Ascending aorta (tissue), 2 donors: ENCODE measurements around the gene MBNL2. TPM values are rescaled to one million over a fixed set of nuclear protein-coding genes. Genes with fewer than 3 reads are reported as not detected.

Source experiments
- DNase-seq, 2 donors: peaks; one replicate each; pipeline ENCODE4 v3.0.0-alpha.2; 2019; ENCODE audit warnings: low spot score in 2 of 2
- H3K27ac ChIP-seq, 2 donors: fragments of 200-600 bp; sonication (generic); one replicate each; pipeline ENCODE4 v1.5.1; 2016 to 2017; ENCODE audit warnings: mild to moderate bottlenecking in 1 of 2
- H3K27me3 ChIP-seq: fragments of 200-600 bp; sonication (generic); one replicate; pipeline ENCODE4 v1.5.1; 2017
- H3K36me3 ChIP-seq, 2 donors: fragments of 200-600 bp; sonication (generic); one replicate each; pipeline ENCODE4 v1.5.1; 2016
- H3K4me1 ChIP-seq, 2 donors: fragments of 200-600 bp; sonication (generic); one replicate each; pipeline ENCODE4 v1.5.1; 2016 to 2017; ENCODE audit warnings: mild to moderate bottlenecking in 1 of 2
- H3K4me3 ChIP-seq, 2 donors: fragments of 200-600 bp; sonication (generic); one replicate each; pipeline ENCODE4 v1.5.1; 2016 to 2017; ENCODE audit warnings: mild to moderate bottlenecking in 1 of 2
- H3K9me3 ChIP-seq, 2 donors: fragments of 200-600 bp; sonication (generic); one replicate each; pipeline ENCODE4 v1.5.1; 2016
- CTCF ChIP-seq, 3 experiments: fragments of 200-600 bp in 2 of 3; fragments of 450-650 bp in 1 of 3; sonication (generic) in 2 of 3; IDR thresholded peaks; one replicate each; pipeline ENCODE4 v1.5.1; 2016 to 2019; ENCODE audit warnings: antibody characterized with exemption in 3 of 3, mild to moderate bottlenecking in 1 of 3, moderate library complexity in 1 of 3
- intact Hi-C: fragments of 100-400 bp; cut with DNase I; formaldehyde crosslinking; loops from one replicate; pipeline ENCODE4 v1.15.1; 2023
- total RNA-seq: library from RNA; depleted of rRNA; stranded (reverse); fragments of >200 nt; gene quantifications from one replicate; pipeline ENCODE4 v1.1.0, GENCODE V29; 2016

MBNL2 gene
- total RNA-seq, 1 donor from 2014 or later, result 38.7 TPM

- no peaks in the 10 kb centered on the region for H3K36me3 ChIP-seq
- TF ChIP-seq CTCF (IDR thresholded peaks at IDR 0.05), result no peak
- intact Hi-C loops, result no loop called here
- no peaks in the 10 kb centered on the region for H3K4me1 ChIP-seq
- no peak for DNase-seq
- no peaks in the 10 kb centered on the region for H3K9me3 ChIP-seq
- no peak overlapping the region for H3K4me3 ChIP-seq
- no peaks in the 10 kb centered on the region for H3K27me3 ChIP-seq
- no peak overlapping the region for H3K27ac ChIP-seq
Measured at GRCh38 chr13:97403893-97404750, 182.0 kb downstream of the MBNL2 start.

DNA sequence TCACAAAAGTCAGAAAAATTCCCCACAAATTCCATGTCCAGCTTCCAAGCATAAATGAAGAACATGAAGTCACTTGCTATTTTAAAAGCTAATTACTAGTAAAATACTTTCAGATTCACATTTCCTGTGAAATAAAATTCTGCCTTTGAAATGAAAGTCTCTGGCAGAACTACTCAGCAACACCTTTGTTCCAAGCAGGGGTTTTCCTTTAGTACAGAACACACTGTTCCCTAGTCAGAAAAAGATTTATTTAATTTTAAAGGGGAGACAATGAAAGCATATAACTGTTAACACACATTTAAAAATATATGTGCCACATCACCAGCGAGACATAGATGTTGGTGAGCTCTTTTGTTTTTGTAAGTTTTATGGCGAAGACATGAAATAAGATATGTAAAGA, 185.4 kb downstream of the MBNL2 start:
- no peaks in the 10 kb centered on the region for H3K36me3 ChIP-seq
- peak overlapping the region in 1 of 2 donors; percentile 27 for H3K27ac ChIP-seq
- H3K9me3 ChIP-seq, result no peaks in the 10 kb centered on the region
- H3K27me3 ChIP-seq, result no peaks in the 10 kb centered on the region
- DNase-seq, result no peak
- no peak for TF ChIP-seq CTCF (IDR thresholded peaks at IDR 0.05)
- no peak overlapping the region for H3K4me3 ChIP-seq
- no peaks in the 10 kb centered on the region for H3K4me1 ChIP-seq
- intact Hi-C loops, result no loop called here

- intact Hi-C loops, result no loop called here
- Histone ChIP-seq H3K27me3 (no peaks in the 10 kb centered on the region), H3K27ac (no peak overlapping the region), H3K36me3 (no peaks in the 10 kb centered on the region), H3K9me3 (no peaks in the 10 kb centered on the region), H3K4me1 (no peaks in the 10 kb centered on the region), H3K4me3 (no peak overlapping the region)
- TF ChIP-seq CTCF (IDR thresholded peaks at IDR 0.05), result no peak
- DNase-seq, result no peak
Measured at GRCh38 chr13:97408938-97409337, 186.8 kb downstream of the MBNL2 start.

GRCh38 chr13:97411984-97412383, 189.9 kb downstream of the MBNL2 start:
- H3K9me3 ChIP-seq, result no peaks in the 10 kb centered on the region
- no peak overlapping the region for H3K27ac ChIP-seq
- DNase-seq, result no peak
- H3K4me3 ChIP-seq, result no peak overlapping the region
- no peaks in the 10 kb centered on the region for H3K36me3 ChIP-seq
- intact Hi-C loops, result no loop called here
- no peaks in the 10 kb centered on the region for H3K4me1 ChIP-seq
- no peak for TF ChIP-seq CTCF (IDR thresholded peaks at IDR 0.05)
- no peaks in the 10 kb centered on the region for H3K27me3 ChIP-seq

DNA sequence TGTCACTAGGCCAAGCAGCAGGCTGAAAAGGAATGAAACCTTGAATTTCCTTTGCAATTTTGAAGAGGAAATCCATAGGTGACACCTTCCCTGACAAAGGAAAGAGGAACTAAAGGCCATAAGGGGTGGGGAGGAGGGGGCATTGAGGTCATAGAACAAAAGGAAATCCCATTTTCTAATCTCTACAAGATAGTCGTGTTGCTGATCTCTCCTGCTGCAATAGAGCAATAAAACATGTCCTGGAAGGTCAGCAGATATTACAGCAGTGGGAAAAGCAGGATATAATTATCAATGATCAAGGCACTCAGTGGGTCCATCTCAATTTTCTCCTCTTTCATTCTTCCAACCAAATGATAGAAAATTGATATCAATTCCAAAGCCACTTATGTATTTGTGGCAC, 191.6 kb downstream of the MBNL2 start:
- intact Hi-C loops, result no loop called here
- TF ChIP-seq CTCF (IDR thresholded peaks at IDR 0.05), result no peak

More for the DNA sequence above, 191.6 kb downstream of the MBNL2 start:
- no peaks in the 10 kb centered on the region for H3K27me3 ChIP-seq
- no peaks in the 10 kb centered on the region for H3K4me1 ChIP-seq
- DNase-seq, result no peak
- no peaks in the 10 kb centered on the region for H3K9me3 ChIP-seq
- no peaks in the 10 kb centered on the region for H3K36me3 ChIP-seq
- H3K27ac ChIP-seq, result no peak overlapping the region
- H3K4me3 ChIP-seq, result no peak overlapping the region
